Loucy (cell line): ENCODE results near the gene DPP8.

Source experiments
- H2AFZ ChIP-seq: fragments of 200-600 bp; sonication (generic); 2 replicates; pipeline ENCODE4 v1.6.0; 2016; ENCODE audit warnings: antibody characterized with exemption, mild to moderate bottlenecking, low read length, moderate library complexity
- H3F3A ChIP-seq: fragments of 200-600 bp; 2 replicates; pipeline ENCODE4 v1.6.0; 2016; ENCODE audit warnings: antibody characterized with exemption, low read depth, mild to moderate bottlenecking
- H3K27me3 ChIP-seq: fragments of 200-600 bp; sonication (generic); 2 replicates; pipeline ENCODE4 v1.6.1; 2014; ENCODE audit warnings: low read length, mild to moderate bottlenecking; ENCODE audit not compliant: insufficient read depth, poor library complexity, severe bottlenecking
- H3K36me3 ChIP-seq: fragments of 200-600 bp; sonication (generic); 2 replicates; pipeline ENCODE4 v1.6.1; 2016; ENCODE audit warnings: low read length; ENCODE audit not compliant: insufficient read depth
- H3K4me1 ChIP-seq: fragments of 200-600 bp; sonication (generic); 2 replicates; pipeline ENCODE4 v1.5.1; 2014; ENCODE audit warnings: low read length, mild to moderate bottlenecking; ENCODE audit not compliant: insufficient read depth, poor library complexity, severe bottlenecking
- H3K4me2 ChIP-seq: fragments of 200-600 bp; sonication (generic); 2 replicates; pipeline ENCODE4 v1.6.0; 2014; ENCODE audit warnings: antibody characterized with exemption, low read length, low read depth, mild to moderate bottlenecking; ENCODE audit not compliant: poor library complexity, severe bottlenecking
- H3K4me3 ChIP-seq: fragments of 200-600 bp; sonication (generic); 2 replicates; pipeline ENCODE4 v1.5.1; 2014; ENCODE audit warnings: low read length, mild to moderate bottlenecking, mixed read lengths; ENCODE audit not compliant: poor library complexity, severe bottlenecking
- H3K79me2 ChIP-seq: fragments of 200-600 bp; sonication (generic); 2 replicates; pipeline ENCODE4 v1.6.1; 2014; ENCODE audit warnings: low read length; ENCODE audit not compliant: insufficient read depth
- H3K9ac ChIP-seq: fragments of 200-600 bp; sonication (generic); 2 replicates; pipeline ENCODE4 v1.6.0; 2014; ENCODE audit warnings: mild to moderate bottlenecking, low read depth, low read length, moderate library complexity; ENCODE audit not compliant: poor library complexity, severe bottlenecking
- H3K9me2 ChIP-seq: fragments of 200-600 bp; sonication (generic); replicated peaks from 2 replicates; pipeline ENCODE4 v1.6.1; 2016; ENCODE audit warnings: low read depth, low read length, mixed read lengths
- H3K9me3 ChIP-seq: fragments of 200-600 bp; sonication (generic); 2 replicates; pipeline ENCODE4 v1.6.1; 2014; ENCODE audit warnings: mild to moderate bottlenecking, antibody characterized with exemption, low read length, low read depth; ENCODE audit not compliant: insufficient read depth
- H4K20me1 ChIP-seq: fragments of 200-600 bp; sonication (generic); 2 replicates; pipeline ENCODE4 v1.6.0; 2014; ENCODE audit warnings: antibody characterized with exemption, low read length, mild to moderate bottlenecking; ENCODE audit not compliant: insufficient read depth, poor library complexity, severe bottlenecking
- EZH2phosphoT487 ChIP-seq: fragments of 200-600 bp; IDR thresholded peaks from 2 replicates; pipeline ENCODE4 v1.6.1; 2018; ENCODE audit warnings: antibody characterized with exemption, mild to moderate bottlenecking, moderate library complexity, borderline replicate concordance
- TF ChIP-seq, protein P1 (sequence below): fragments of 200-600 bp; sonication (generic); conservative IDR thresholded peaks from 2 replicates; pipeline ENCODE4 v1.5.1; 2014; ENCODE audit warnings: mild to moderate bottlenecking, antibody characterized with exemption, low read length

The DPP8 gene

DNA sequence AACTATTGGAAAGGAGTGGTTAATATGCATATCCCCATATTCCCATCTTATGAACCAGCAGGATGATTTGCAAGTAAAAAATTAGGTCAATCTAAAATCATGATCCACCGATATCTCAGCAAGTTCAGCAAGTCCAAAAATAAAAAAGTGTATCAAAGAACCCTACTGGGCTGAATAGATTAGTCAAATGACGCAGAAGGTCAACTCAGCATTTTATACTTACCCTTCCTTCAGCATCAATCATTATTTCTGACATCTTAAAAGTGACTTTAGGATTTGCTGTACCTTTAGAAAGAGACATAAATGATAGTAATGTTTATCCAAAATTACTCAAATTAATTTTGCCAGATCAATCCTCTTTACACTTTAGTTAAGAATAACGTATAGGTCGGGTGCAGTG, 32.6 kb downstream of the DPP8 start:
- H3K36me3 ChIP-seq, result peaks cover 72% of the 10 kb centered on the region; the same call in 1 of the 2 replicates
- TF ChIP-seq, protein P1, sequence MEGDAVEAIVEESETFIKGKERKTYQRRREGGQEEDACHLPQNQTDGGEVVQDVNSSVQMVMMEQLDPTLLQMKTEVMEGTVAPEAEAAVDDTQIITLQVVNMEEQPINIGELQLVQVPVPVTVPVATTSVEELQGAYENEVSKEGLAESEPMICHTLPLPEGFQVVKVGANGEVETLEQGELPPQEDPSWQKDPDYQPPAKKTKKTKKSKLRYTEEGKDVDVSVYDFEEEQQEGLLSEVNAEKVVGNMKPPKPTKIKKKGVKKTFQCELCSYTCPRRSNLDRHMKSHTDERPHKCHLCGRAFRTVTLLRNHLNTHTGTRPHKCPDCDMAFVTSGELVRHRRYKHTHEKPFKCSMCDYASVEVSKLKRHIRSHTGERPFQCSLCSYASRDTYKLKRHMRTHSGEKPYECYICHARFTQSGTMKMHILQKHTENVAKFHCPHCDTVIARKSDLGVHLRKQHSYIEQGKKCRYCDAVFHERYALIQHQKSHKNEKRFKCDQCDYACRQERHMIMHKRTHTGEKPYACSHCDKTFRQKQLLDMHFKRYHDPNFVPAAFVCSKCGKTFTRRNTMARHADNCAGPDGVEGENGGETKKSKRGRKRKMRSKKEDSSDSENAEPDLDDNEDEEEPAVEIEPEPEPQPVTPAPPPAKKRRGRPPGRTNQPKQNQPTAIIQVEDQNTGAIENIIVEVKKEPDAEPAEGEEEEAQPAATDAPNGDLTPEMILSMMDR, result no peak
- TF ChIP-seq EZH2phosphoT487, result no peak
- H3K4me2 ChIP-seq, result no peak overlapping the region

DNA sequence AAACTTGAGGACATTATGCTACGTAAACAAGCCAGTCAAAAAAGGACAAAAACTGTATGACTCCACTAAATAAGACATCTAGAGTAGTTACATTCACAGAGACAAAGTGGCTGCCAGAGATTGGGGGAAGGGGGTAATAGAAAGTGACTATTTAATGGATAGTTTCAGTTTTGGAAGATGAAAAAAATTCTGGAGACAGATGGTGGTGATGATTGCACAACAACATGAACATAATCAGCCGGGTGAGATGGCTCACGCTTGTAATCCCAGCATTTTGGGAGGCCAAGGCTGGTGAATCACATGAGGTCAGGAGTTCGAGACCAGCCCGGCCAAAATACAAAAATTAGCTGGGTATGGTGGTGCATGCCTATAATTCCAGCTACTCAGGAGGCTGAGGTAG, 40.6 kb downstream of the DPP8 start:
- no peak overlapping the region for H3K9ac ChIP-seq
- H2AFZ ChIP-seq, result no peak overlapping the region
- H3K9me2 ChIP-seq, result no peaks in the 10 kb centered on the region
- no peaks in the 10 kb centered on the region for H4K20me1 ChIP-seq
- no peaks in the 10 kb centered on the region for H3K9me3 ChIP-seq
- H3K27me3 ChIP-seq, result no peaks in the 10 kb centered on the region
- TF ChIP-seq, protein P1, result no peak
- no peak for TF ChIP-seq EZH2phosphoT487
- H3K36me3 ChIP-seq, result peaks cover 83% of the 10 kb centered on the region; the same call in 1 of the 2 replicates
- no peaks in the 10 kb centered on the region for H3K79me2 ChIP-seq
- no peak overlapping the region for H3K4me3 ChIP-seq
- no peaks in the 10 kb centered on the region for H3K4me1 ChIP-seq
- H3F3A ChIP-seq, result no peaks in the 10 kb centered on the region
- H3K4me2 ChIP-seq, result no peak overlapping the region

More for the DNA sequence above, 32.6 kb downstream of the DPP8 start:
- H3K9ac ChIP-seq, result no peak overlapping the region
- H3F3A ChIP-seq, result no peaks in the 10 kb centered on the region
- no peaks in the 10 kb centered on the region for H3K79me2 ChIP-seq
- H4K20me1 ChIP-seq, result no peaks in the 10 kb centered on the region
- H3K9me2 ChIP-seq, result no peaks in the 10 kb centered on the region
- H3K4me1 ChIP-seq, result no peaks in the 10 kb centered on the region
- no peak overlapping the region for H3K4me3 ChIP-seq
- no peaks in the 10 kb centered on the region for H3K9me3 ChIP-seq
- H3K27me3 ChIP-seq, result no peaks in the 10 kb centered on the region
- no peak overlapping the region for H2AFZ ChIP-seq

DNA sequence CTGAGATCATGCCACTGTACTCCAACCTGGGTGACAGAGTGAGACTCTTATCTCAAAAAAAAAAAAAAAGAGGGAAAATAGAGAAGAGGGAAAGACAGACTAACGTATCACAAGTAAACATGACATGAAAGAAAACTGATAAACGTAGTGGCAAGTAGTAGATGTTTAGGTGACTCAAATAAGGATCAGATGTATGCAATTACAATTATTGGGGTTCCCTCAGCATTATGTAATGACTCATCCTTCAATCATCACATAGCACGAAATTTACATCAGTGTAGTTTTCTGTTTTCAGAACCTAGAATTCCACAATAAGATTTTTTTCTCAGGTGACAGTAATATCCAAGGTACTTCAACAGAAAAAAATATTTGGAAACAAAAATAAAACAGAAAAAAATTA, 46.6 kb downstream of the DPP8 start:
- Histone ChIP-seq H3K79me2 (no peaks in the 10 kb centered on the region), H3K4me3 (no peak overlapping the region), H3K36me3 (peaks cover 79% of the 10 kb centered on the region; the same call in 1 of the 2 replicates), H2AFZ (no peak overlapping the region), H3K4me2 (no peak overlapping the region), H3K9ac (no peak overlapping the region), H3F3A (no peaks in the 10 kb centered on the region), H3K4me1 (no peaks in the 10 kb centered on the region), H3K9me2 (no peaks in the 10 kb centered on the region), H4K20me1 (no peaks in the 10 kb centered on the region), H3K27me3 (no peaks in the 10 kb centered on the region), H3K9me3 (no peaks in the 10 kb centered on the region)
- TF ChIP-seq, protein P1, result no peak
- TF ChIP-seq EZH2phosphoT487, result no peak
